Activated CD4-positive, alpha-beta T cell treated with anti-CD3 and anti-CD28 coated beads for 1 hour (primary cell): ENCODE results near the gene KHDC1.
"Not testable (repeated sequence)": the region's sequence is repeated elsewhere in the genome, so short reads cannot be mapped to it uniquely, and the experiment has no call there.

ENCODE experiments used
- DNase-seq: peaks from one replicate; pipeline ENCODE4 v3.0.0-alpha.2; 2020

KHDC1 gene

GRCh38 chr6:73248192-73248903, 14.6 kb downstream of the KHDC1 start:
- no peak for DNase-seq

- no peak for DNase-seq
Measured at GRCh38 chr6:73242001-73242400, 21.0 kb downstream of the KHDC1 start.

- no peak for DNase-seq
Measured at GRCh38 chr6:73240730-73241129, 22.3 kb downstream of the KHDC1 start.

GRCh38 chr6:73236144-73236750, 26.7 kb downstream of the KHDC1 start:
- no peak for DNase-seq

GRCh38 chr6:73234733-73235132, 28.3 kb downstream of the KHDC1 start:
- DNase-seq = no peak

GRCh38 chr6:73233971-73234370, 29.0 kb downstream of the KHDC1 start:
- not testable (repeated sequence) for DNase-seq

GRCh38 chr6:73233048-73233447, 29.9 kb downstream of the KHDC1 start:
- no peak for DNase-seq

GRCh38 chr6:73231986-73232391, 31.0 kb downstream of the KHDC1 start:
- no peak for DNase-seq

- no peak for DNase-seq
Measured at GRCh38 chr6:73227606-73228255, 35.3 kb downstream of the KHDC1 start.

GRCh38 chr6:73225396-73225795, 37.6 kb downstream of the KHDC1 start, which contains the start of gene KHDC1L:
Gene KHDC1L (minus strand): TSS chr6:73225496. CDS start chr6:73225408, 88 bp downstream.
- DNase-seq = no peak

GRCh38 chr6:73216859-73217258, 46.1 kb downstream of the KHDC1 start:
- DNase-seq = no peak

- DNase-seq = no peak
Measured at GRCh38 chr6:73209117-73209516, 53.9 kb downstream of the KHDC1 start.

GRCh38 chr6:73207221-73207837, 55.7 kb downstream of the KHDC1 start:
- no peak for DNase-seq

- DNase-seq = no peak
Measured at GRCh38 chr6:73204252-73204651, 58.7 kb downstream of the KHDC1 start.

GRCh38 chr6:73203098-73203497, 59.9 kb downstream of the KHDC1 start:
- DNase-seq = no peak

GRCh38 chr6:73200735-73201134, 62.3 kb downstream of the KHDC1 start:
- DNase-seq = no peak

GRCh38 chr6:73200247-73200646, 62.7 kb downstream of the KHDC1 start:
- no peak for DNase-seq

GRCh38 chr6:73194744-73195143, 68.3 kb downstream of the KHDC1 start:
- DNase-seq = no peak

GRCh38 chr6:73193302-73193701, 69.7 kb downstream of the KHDC1 start:
- DNase-seq = not testable (repeated sequence)
